ENCODE measurements around the gene NRBP1. TPM values are rescaled to one million over a fixed set of nuclear protein-coding genes. Genes with fewer than 3 reads are reported as not detected.

NRBP1 gene
- total RNA-seq, 4 donors from 2014 or later, result 38.4 to 74.8 (median 66.8) TPM

DNA sequence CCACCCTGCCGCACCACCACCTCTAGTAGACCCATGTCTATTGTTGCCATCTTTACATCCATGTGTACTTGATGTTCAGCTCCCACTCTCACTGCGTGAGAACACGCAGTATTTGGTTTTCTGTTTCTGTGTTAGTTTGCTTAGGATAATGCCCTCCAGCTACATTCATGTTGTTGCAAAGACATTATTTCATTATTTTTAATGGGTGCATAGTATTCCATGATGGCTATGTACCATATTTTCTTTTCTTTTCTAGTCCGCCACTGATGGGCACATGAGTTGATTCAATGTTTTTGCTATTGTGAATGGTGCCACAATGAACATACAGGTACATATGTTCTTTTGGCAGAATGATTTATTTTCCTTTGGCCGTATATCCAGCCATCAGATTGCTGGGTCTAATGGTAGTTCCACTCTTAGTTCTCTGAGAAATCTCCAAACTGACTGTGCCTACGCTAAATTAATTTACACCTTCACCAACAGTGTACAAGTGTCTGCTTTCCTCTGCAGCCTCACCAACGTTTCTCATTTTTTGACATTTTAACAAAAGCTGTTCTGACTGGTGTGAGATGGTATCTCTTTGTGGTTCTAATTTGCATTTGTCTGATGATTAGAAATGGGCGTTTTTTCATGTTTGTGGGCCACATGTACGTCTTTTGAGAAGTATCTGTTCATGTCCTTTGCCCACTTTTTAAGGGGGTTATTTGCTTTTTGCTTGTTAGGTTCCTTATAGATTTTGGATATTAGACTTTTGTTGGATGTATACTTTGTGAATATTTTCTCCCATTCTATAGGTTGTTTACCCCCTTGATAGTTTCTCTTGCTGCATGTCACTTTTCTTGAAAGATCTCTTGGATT lies 37.4 kb upstream of the NRBP1 start:
- intact Hi-C loops (cut with DNase I; ENCODE audit: low total_unique reads), result no loop called here

GRCh38 chr2:27393225-27393624 lies 35.2 kb upstream of the NRBP1 start:
- H3K4me3 ChIP-seq, result no peak overlapping the region
- no peak overlapping the region for H3K27ac ChIP-seq
- DNase-seq, result no peak
- 94 to 99% methylated on average over 13 to 33 of the region's 33 CpGs for WGBS, 2 donors (ENCODE audit: low coverage in 1 of 2)
- no peaks in the 10 kb centered on the region for H3K36me3 ChIP-seq
- TF ChIP-seq POLR2A (IDR thresholded peaks at IDR 0.05) (no peak), POLR2AphosphoS5 (IDR thresholded peaks at IDR 0.05) (no peak), EP300 (IDR thresholded peaks at IDR 0.05; ENCODE audit: low read depth) (no peak)
- TF ChIP-seq, protein P1, sequence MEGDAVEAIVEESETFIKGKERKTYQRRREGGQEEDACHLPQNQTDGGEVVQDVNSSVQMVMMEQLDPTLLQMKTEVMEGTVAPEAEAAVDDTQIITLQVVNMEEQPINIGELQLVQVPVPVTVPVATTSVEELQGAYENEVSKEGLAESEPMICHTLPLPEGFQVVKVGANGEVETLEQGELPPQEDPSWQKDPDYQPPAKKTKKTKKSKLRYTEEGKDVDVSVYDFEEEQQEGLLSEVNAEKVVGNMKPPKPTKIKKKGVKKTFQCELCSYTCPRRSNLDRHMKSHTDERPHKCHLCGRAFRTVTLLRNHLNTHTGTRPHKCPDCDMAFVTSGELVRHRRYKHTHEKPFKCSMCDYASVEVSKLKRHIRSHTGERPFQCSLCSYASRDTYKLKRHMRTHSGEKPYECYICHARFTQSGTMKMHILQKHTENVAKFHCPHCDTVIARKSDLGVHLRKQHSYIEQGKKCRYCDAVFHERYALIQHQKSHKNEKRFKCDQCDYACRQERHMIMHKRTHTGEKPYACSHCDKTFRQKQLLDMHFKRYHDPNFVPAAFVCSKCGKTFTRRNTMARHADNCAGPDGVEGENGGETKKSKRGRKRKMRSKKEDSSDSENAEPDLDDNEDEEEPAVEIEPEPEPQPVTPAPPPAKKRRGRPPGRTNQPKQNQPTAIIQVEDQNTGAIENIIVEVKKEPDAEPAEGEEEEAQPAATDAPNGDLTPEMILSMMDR (IDR thresholded peaks at IDR 0.05), result no peak
- intact Hi-C loops (cut with DNase I; ENCODE audit: low total_unique reads) (no loop called here), in situ Hi-C loops (cut with MboI; ENCODE audit: low pct_ligation_motif_present in 1 of 4, low pct_unique_long_range_greater_than_20kb in 1 of 4, low sequenced_read_pairs in 3 of 4) (no loop called here)
- H3K4me1 ChIP-seq, result peaks cover 0 to 3% (median 0%) of the 10 kb centered on the region in 4 donors
- H3K27me3 ChIP-seq, result no peaks in the 10 kb centered on the region
- H3K9me3 ChIP-seq, result no peaks in the 10 kb centered on the region

More for the DNA sequence above, 37.4 kb upstream of the NRBP1 start:
- Histone ChIP-seq H3K27me3 (no peaks in the 10 kb centered on the region), H3K4me1 (no peaks in the 10 kb centered on the region), H3K9me3 (no peaks in the 10 kb centered on the region), H3K36me3 (peaks cover 0 to 9% (median 0%) of the 10 kb centered on the region in 4 donors), H3K4me3 (no peak overlapping the region), H3K27ac (no peak overlapping the region)
- DNase-seq, result no peak
- no peak for TF ChIP-seq POLR2AphosphoS5 (IDR thresholded peaks at IDR 0.05)
- TF ChIP-seq EP300 (IDR thresholded peaks at IDR 0.05; ENCODE audit: low read depth), result no peak
- TF ChIP-seq, protein P1 (IDR thresholded peaks at IDR 0.05), result no peak
- TF ChIP-seq POLR2A (IDR thresholded peaks at IDR 0.05), result no peak
- in situ Hi-C loops (cut with MboI; ENCODE audit: low pct_ligation_motif_present in 1 of 4, low pct_unique_long_range_greater_than_20kb in 1 of 4, low sequenced_read_pairs in 3 of 4), result no loop called here
- 92 to 97% methylated on average over 8 to 9 of the region's 9 CpGs for WGBS, 2 donors (ENCODE audit: low coverage in 1 of 2)

DNA sequence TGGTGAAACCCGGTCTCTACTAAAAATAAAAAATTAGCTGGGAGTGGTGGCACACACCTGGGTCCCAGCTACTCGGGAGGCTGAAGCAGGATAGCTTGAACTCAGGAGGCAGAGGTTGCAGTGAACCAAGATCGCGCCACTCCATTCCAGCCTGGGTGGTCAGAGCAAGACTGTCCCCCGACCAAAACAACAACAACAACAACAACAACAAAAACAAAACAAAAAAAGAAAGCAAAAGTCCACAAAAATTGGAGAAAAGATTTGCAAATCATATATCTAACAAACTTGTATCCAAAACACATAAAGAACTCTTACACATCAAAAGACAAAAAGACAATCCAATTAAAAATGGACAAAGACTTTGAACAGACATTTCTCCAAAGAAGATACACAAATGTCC lies 29.5 kb upstream of the NRBP1 start:
- no peak for DNase-seq
- in situ Hi-C loops (cut with MboI; ENCODE audit: low pct_ligation_motif_present in 1 of 4, low pct_unique_long_range_greater_than_20kb in 1 of 4, low sequenced_read_pairs in 3 of 4), result no loop called here

More for the DNA sequence above, 29.5 kb upstream of the NRBP1 start:
- intact Hi-C loops (cut with DNase I; ENCODE audit: low total_unique reads), result no loop called here
- H3K4me3 ChIP-seq, result no peak overlapping the region
- no peak overlapping the region for H3K27ac ChIP-seq
- no peaks in the 10 kb centered on the region for H3K36me3 ChIP-seq
- 85 to 91% methylated on average over 5 of the region's 5 CpGs for WGBS, 2 donors (ENCODE audit: low coverage in 1 of 2)
- no peaks in the 10 kb centered on the region for H3K27me3 ChIP-seq
- TF ChIP-seq POLR2AphosphoS5 (IDR thresholded peaks at IDR 0.05) (no peak), EP300 (IDR thresholded peaks at IDR 0.05; ENCODE audit: low read depth) (no peak), POLR2A (IDR thresholded peaks at IDR 0.05) (no peak)
- TF ChIP-seq, protein P1 (IDR thresholded peaks at IDR 0.05), result no peak
- H3K4me1 ChIP-seq, result peaks cover 0 to 3% (median 0%) of the 10 kb centered on the region in 4 donors
- no peaks in the 10 kb centered on the region for H3K9me3 ChIP-seq
